IPS-11a (cell line): Measurements from ENCODE around the gene BEAN1.

Source experiments
- H3K4me3 ChIP-seq: one replicate; pipeline ENCODE4 v1.5.1; 2013; ENCODE audit warnings: low read depth, low read length, control low read depth

Gene BEAN1

GRCh38 chr16:66427036-66427860 is at the start of gene BEAN1:
Gene BEAN1 (plus strand): TSS chr16:66427295. CDS start chr16:66437677, 10,382 bp downstream.
- peak within 1 kb of the TSS; percentile 42 for H3K4me3 ChIP-seq

- no peak overlapping the region for H3K4me3 ChIP-seq
These were observed 49.8 kb upstream of the BEAN1 start for GRCh38 chr16:66377324-66377723.

GRCh38 chr16:66378741-66379570 is 48.1 kb upstream of the BEAN1 start:
- H3K4me3 ChIP-seq: no peak overlapping the region

GRCh38 chr16:66379571-66379941 is 47.5 kb upstream of the BEAN1 start:
- H3K4me3 ChIP-seq: no peak overlapping the region

GRCh38 chr16:66380421-66380820 is 46.7 kb upstream of the BEAN1 start:
- no peak overlapping the region for H3K4me3 ChIP-seq

GRCh38 chr16:66381585-66382170 is 45.4 kb upstream of the BEAN1 start:
- no peak overlapping the region for H3K4me3 ChIP-seq

- H3K4me3 ChIP-seq: no peak overlapping the region
These were observed 44.7 kb upstream of the BEAN1 start for GRCh38 chr16:66382171-66382965.

- no peak overlapping the region for H3K4me3 ChIP-seq
These were observed 44.2 kb upstream of the BEAN1 start for GRCh38 chr16:66382966-66383299.

GRCh38 chr16:66383551-66383950 is 43.5 kb upstream of the BEAN1 start:
- H3K4me3 ChIP-seq: no peak overlapping the region

GRCh38 chr16:66385415-66385814 is 41.7 kb upstream of the BEAN1 start:
- H3K4me3 ChIP-seq: no peak overlapping the region

- no peak overlapping the region for H3K4me3 ChIP-seq
These were observed 40.2 kb upstream of the BEAN1 start for GRCh38 chr16:66386629-66387622.

GRCh38 chr16:66387817-66388332 is 39.2 kb upstream of the BEAN1 start:
- no peak overlapping the region for H3K4me3 ChIP-seq

- H3K4me3 ChIP-seq: no peak overlapping the region
These were observed 38.5 kb upstream of the BEAN1 start for GRCh38 chr16:66388350-66389139.

GRCh38 chr16:66389256-66390176 is 37.6 kb upstream of the BEAN1 start:
- H3K4me3 ChIP-seq: no peak overlapping the region

GRCh38 chr16:66390346-66391108 is 36.6 kb upstream of the BEAN1 start:
- H3K4me3 ChIP-seq: no peak overlapping the region

- H3K4me3 ChIP-seq: no peak overlapping the region
These were observed 35.1 kb upstream of the BEAN1 start for GRCh38 chr16:66391726-66392670.
